Skeletal muscle tissue (tissue), 4 donors: ENCODE results near the gene ZNF575. TPM values are rescaled to one million over a fixed set of nuclear protein-coding genes. Genes with fewer than 3 reads are reported as not detected.
A peak's percentile ranks its signal among the peaks of the same experiment; 100 is the strongest.

Source experiments
- H3K27ac ChIP-seq: one replicate; pipeline ENCODE4 v1.7.0; 2013; ENCODE audit warnings: mild to moderate bottlenecking, low read depth, low read length, inconsistent platforms
- H3K27me3 ChIP-seq, 3 donors: one replicate each; pipeline ENCODE4 v1.7.0; 2013; ENCODE audit warnings: low read length in 3 of 3; ENCODE audit not compliant: control insufficient read depth in 3 of 3, insufficient read depth in 3 of 3
- H3K36me3 ChIP-seq, 3 donors: one replicate each; pipeline ENCODE4 v1.7.0; 2013; ENCODE audit warnings: low read length in 3 of 3; ENCODE audit not compliant: control insufficient read depth in 3 of 3, insufficient read depth in 3 of 3
- H3K4me1 ChIP-seq, 3 donors: one replicate each; pipeline ENCODE4 v1.7.0; 2013; ENCODE audit warnings: low read length in 3 of 3, mild to moderate bottlenecking in 3 of 3; ENCODE audit not compliant: control insufficient read depth in 3 of 3, insufficient read depth in 3 of 3
- H3K4me3 ChIP-seq, 3 donors: one replicate each; pipeline ENCODE4 v1.7.0; 2013; ENCODE audit warnings: low read length in 3 of 3
- H3K9ac ChIP-seq, 3 donors: one replicate each; pipeline ENCODE4 v1.7.0; 2013; ENCODE audit warnings: low read length in 3 of 3, mild to moderate bottlenecking in 3 of 3, moderate library complexity in 2 of 3, low read depth in 1 of 3
- H3K9me3 ChIP-seq, 3 donors: one replicate each; pipeline ENCODE4 v1.7.0; 2013; ENCODE audit warnings: low read length in 3 of 3; ENCODE audit not compliant: control insufficient read depth in 3 of 3
- total RNA-seq: library from RNA; depleted of rRNA; stranded (reverse); fragments of >200 nt; gene quantifications from one replicate; pipeline ENCODE4 v1.2.3, GENCODE V29; 2014
- donor health status: Osteomylitis.

The ZNF575 gene
- total RNA-seq, 1 donor from 2014 or later, result not detected

DNA sequence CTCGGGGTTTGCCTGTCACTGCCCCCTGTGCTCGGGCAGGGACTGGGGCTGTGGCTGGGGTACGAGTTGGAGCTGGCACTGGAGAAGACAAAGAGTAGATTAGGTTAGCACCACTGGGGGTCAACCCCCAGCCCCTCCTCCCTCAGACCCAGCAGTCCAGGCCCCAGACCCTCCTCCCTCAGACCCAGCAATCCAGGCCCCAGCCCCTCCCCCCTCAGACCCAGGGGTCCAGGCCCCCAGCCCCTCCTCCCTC is 19.1 kb downstream of the ZNF575 start:
- no peaks in the 10 kb centered on the region for H3K9me3 ChIP-seq
- H3K36me3 ChIP-seq, result peaks cover 35 to 43% (median 38%) of the 10 kb centered on the region in 3 donors
- H3K4me3 ChIP-seq, result no peak overlapping the region
- H3K27me3 ChIP-seq, result no peaks in the 10 kb centered on the region
- H3K27ac ChIP-seq, result no peak overlapping the region
- no peaks in the 10 kb centered on the region for H3K4me1 ChIP-seq
- no peak overlapping the region for H3K9ac ChIP-seq

DNA sequence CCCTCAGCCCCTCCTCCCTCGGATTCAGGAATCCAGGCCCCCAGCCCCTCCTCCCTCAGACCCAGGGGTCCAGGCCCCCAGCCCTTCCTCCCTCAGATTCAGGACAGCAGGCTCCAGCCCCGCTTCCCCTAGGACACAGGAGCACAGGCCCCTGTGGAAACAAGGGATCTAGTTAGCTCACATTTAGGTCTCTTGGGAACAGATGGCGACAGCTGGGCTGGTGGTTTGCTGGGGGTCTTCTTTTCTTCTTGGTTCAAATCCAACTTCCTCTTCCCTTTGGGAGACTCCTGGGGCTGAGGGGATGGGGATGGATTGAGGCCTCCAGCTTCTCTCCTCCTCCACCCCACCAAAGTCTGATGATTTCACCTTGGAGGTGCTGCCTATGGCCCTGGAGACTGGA is 19.6 kb downstream of the ZNF575 start:
- H3K9me3 ChIP-seq, result no peaks in the 10 kb centered on the region
- no peak overlapping the region for H3K9ac ChIP-seq
- no peaks in the 10 kb centered on the region for H3K27me3 ChIP-seq
- no peak overlapping the region for H3K27ac ChIP-seq
- no peaks in the 10 kb centered on the region for H3K4me1 ChIP-seq
- peaks cover 37 to 43% (median 38%) of the 10 kb centered on the region in 3 donors for H3K36me3 ChIP-seq
- no peak overlapping the region for H3K4me3 ChIP-seq

DNA sequence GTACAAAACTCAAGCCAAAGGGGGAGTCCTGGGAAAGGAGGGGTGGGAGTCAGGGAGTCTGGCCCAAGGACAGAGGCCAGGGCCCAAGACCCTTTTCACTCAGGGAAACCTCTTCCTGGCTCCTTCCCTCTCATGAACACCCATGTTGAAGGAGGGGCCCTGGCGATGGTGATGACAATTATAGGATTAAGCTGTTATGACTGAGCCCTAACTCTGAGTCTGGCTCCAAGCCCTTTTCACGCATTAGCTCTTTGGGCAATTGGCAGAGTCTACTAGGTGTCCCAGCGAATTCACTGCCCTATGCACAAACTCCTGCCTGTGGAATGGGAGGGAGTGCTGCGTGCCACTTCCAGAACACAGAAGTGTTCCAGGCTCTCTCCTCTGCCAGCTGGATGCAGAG is 20.7 kb downstream of the ZNF575 start:
- Histone ChIP-seq H3K4me3 (no peak overlapping the region), H3K36me3 (peaks cover 38 to 43% (median 42%) of the 10 kb centered on the region in 3 donors), H3K4me1 (no peaks in the 10 kb centered on the region), H3K27ac (no peak overlapping the region), H3K9me3 (no peaks in the 10 kb centered on the region), H3K9ac (no peak overlapping the region), H3K27me3 (no peaks in the 10 kb centered on the region)

GRCh38 chr19:43554317-43554895 is 21.4 kb downstream of the ZNF575 start:
- no peak overlapping the region for H3K9ac ChIP-seq
- H3K9me3 ChIP-seq, result no peaks in the 10 kb centered on the region
- H3K4me3 ChIP-seq, result no peak overlapping the region
- no peak overlapping the region for H3K27ac ChIP-seq
- H3K36me3 ChIP-seq, result peaks cover 38 to 43% (median 42%) of the 10 kb centered on the region in 3 donors
- no peaks in the 10 kb centered on the region for H3K4me1 ChIP-seq
- no peaks in the 10 kb centered on the region for H3K27me3 ChIP-seq

DNA sequence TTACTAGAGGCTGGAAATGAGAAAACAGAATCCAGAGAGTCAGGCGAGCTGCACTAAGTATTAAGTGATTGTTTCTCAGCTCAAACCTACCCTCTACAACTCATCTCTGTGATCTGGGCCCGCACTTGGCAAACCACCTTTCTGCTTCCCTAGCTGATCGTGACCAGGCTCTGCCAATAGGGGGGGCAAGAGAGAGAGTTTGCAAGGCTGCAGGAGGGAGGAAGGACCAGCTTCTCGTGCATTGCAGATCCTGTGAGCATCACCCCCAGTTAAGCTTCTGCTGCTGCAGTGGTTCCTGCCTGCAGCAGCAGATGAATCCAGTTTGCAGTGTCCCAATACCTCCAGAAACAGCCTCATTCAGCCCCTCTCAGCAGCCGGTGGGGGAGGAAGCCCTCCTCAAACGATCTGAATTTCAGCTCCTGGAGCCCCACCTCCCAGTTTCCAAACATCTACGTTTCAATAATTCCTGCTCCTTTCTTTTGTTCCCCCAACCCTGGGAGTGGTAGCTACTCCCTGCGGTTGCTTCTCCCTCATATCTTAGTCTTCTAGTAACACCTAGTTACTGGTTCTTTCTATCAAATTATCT is 22.3 kb downstream of the ZNF575 start:
- Histone ChIP-seq H3K4me3 (no peak overlapping the region), H3K9me3 (no peaks in the 10 kb centered on the region), H3K9ac (no peak overlapping the region), H3K27ac (no peak overlapping the region), H3K27me3 (no peaks in the 10 kb centered on the region), H3K36me3 (peaks cover 39 to 44% (median 43%) of the 10 kb centered on the region in 3 donors), H3K4me1 (no peaks in the 10 kb centered on the region)

GRCh38 chr19:43560687-43561086 is 27.7 kb downstream of the ZNF575 start:
- H3K36me3 ChIP-seq, result peaks cover 12 to 20% (median 14%) of the 10 kb centered on the region in 3 donors
- H3K27ac ChIP-seq, result no peak overlapping the region
- peak overlapping the region in 1 of 3 donors; percentile 16 for H3K9ac ChIP-seq

DNA sequence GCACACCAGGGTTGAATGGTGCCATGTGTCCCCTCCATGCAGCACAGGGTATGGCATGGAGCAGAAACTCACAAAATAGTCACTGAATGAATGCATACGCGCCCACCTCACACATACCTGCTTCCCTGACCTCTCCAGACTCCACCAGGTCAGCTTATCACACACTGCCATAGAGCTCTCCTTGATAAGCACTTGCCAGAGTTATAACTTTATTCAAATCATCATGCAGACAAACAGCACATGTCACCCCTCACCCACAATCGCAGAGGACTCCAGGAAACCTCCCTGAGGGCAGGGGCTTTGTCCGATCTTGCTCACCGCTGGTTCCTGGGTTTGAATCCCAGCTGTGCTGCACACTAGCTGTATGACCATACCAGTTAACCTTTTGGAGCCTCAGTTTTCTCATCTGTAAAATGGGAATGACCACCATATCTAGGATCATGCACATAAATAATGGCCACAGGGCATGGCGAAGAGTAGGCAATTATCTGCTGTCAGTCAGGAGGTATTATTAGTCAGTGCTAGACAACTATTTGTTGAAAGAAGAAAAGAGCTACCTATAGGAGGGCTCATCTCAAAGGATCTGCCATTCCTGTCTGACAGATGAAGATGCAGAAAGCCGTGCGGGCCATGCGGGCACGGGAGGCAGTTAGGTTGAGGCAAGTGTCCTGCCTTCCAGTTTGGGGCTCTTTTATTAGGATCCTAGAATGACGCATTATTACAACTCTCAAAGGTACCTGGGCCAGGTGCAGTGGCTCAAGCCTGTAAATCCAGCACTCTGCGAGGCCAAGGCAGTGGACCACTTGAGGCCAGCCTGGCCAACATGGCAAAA is 28.4 kb downstream of the ZNF575 start:
- Histone ChIP-seq H3K4me1 (peaks cover 14 to 21% (median 15%) of the 10 kb centered on the region in 3 donors), H3K4me3 (no peak overlapping the region), H3K27ac (peak overlapping the region; percentile 76), H3K36me3 (peaks cover 10 to 20% (median 11%) of the 10 kb centered on the region in 3 donors), H3K9me3 (no peaks in the 10 kb centered on the region), H3K27me3 (no peaks in the 10 kb centered on the region), H3K9ac (peak overlapping the region in 1 of 3 donors; percentile 16)

More at GRCh38 chr19:43560687-43561086, 27.7 kb downstream of the ZNF575 start:
- H3K4me3 ChIP-seq, result no peak overlapping the region
- no peaks in the 10 kb centered on the region for H3K27me3 ChIP-seq
- H3K9me3 ChIP-seq, result no peaks in the 10 kb centered on the region
- peaks cover 14 to 21% (median 15%) of the 10 kb centered on the region in 3 donors for H3K4me1 ChIP-seq

DNA sequence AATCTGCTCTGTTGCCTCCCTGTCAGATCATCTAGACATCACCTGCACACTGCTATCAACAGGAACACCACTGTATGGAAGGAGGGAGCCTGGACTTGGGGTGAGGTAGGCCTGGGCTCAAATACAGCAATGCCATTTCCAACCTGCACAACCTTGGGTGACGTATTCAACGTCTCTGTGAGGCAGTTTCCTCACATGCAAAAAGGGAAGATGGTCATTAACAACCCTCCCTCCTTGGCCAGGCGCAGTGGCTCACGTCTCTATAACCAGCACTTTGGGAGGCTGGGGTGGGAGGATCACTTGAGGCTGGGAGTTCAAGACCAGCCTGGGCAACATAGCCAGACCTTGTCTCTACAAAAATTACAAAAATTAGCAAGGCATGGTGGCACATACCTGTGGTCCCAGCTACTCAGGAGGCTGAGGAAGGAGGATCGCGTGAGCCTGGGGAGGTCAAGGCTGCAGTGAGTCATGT is 29.3 kb downstream of the ZNF575 start:
- H3K4me1 ChIP-seq, result peaks cover 14 to 21% (median 15%) of the 10 kb centered on the region in 3 donors
- no peaks in the 10 kb centered on the region for H3K9me3 ChIP-seq
- peak overlapping the region in 2 of 3 donors; percentile 23 to 25 for H3K9ac ChIP-seq
- H3K36me3 ChIP-seq, result peaks cover 10 to 19% (median 11%) of the 10 kb centered on the region in 3 donors
- peak overlapping the region; percentile 76 for H3K27ac ChIP-seq
- no peaks in the 10 kb centered on the region for H3K27me3 ChIP-seq
- peak overlapping the region in 1 of 3 donors; percentile 13 for H3K4me3 ChIP-seq

GRCh38 chr19:43562698-43563241 is 29.8 kb downstream of the ZNF575 start:
- no peaks in the 10 kb centered on the region for H3K9me3 ChIP-seq
- H3K27ac ChIP-seq, result peak overlapping the region; percentile 76
- peak overlapping the region in 2 of 3 donors; percentile 23 to 50 for H3K9ac ChIP-seq
- peaks cover 14 to 21% (median 15%) of the 10 kb centered on the region in 3 donors for H3K4me1 ChIP-seq
- H3K36me3 ChIP-seq, result peaks cover 10 to 17% (median 11%) of the 10 kb centered on the region in 3 donors
- H3K4me3 ChIP-seq, result peak overlapping the region in 1 of 3 donors; percentile 25
- H3K27me3 ChIP-seq, result no peaks in the 10 kb centered on the region
